Hepatocyte (in vitro differentiated cells): Measurements from ENCODE around the gene TEAD1. TPM values are rescaled to one million over a fixed set of nuclear protein-coding genes. Genes with fewer than 3 reads are reported as not detected.

Experiments
- DNase-seq: peaks from one replicate; pipeline ENCODE4 v3.0.0-alpha.2; 2016; ENCODE audit warnings: low spot score
- H2AFZ ChIP-seq: fragments of 200-600 bp; sonication (generic); 2 replicates; pipeline ENCODE4 v1.6.0; 2016; ENCODE audit warnings: antibody characterized with exemption, mild to moderate bottlenecking
- H3K27ac ChIP-seq: fragments of 200-600 bp; sonication (generic); 2 replicates; pipeline ENCODE4 v1.5.1; 2016; ENCODE audit warnings: mild to moderate bottlenecking
- H3K27me3 ChIP-seq: fragments of 200-600 bp; sonication (generic); 2 replicates; pipeline ENCODE4 v1.6.1; 2016
- H3K36me3 ChIP-seq: fragments of 200-600 bp; sonication (generic); replicated peaks from 2 replicates; pipeline ENCODE4 v1.5.1; 2016; ENCODE audit warnings: low read depth; ENCODE audit not compliant: insufficient read depth
- H3K4me1 ChIP-seq: fragments of 200-600 bp; sonication (generic); 2 replicates; pipeline ENCODE4 v1.5.1; 2016; ENCODE audit warnings: mild to moderate bottlenecking, moderate library complexity; ENCODE audit not compliant: insufficient read depth
- H3K4me2 ChIP-seq: fragments of 200-600 bp; sonication (generic); 2 replicates; pipeline ENCODE4 v1.6.0; 2016
- H3K4me3 ChIP-seq: fragments of 200-600 bp; sonication (generic); 2 replicates; pipeline ENCODE4 v1.5.1; 2016; ENCODE audit warnings: mild to moderate bottlenecking
- H3K79me2 ChIP-seq: fragments of 200-600 bp; sonication (generic); 2 replicates; pipeline ENCODE4 v1.6.0; 2017; ENCODE audit warnings: mild to moderate bottlenecking
- H3K9me2 ChIP-seq: fragments of 200-600 bp; sonication (generic); replicated peaks from 2 replicates; pipeline ENCODE4 v1.6.0; 2017; ENCODE audit warnings: mild to moderate bottlenecking; ENCODE audit not compliant: insufficient read depth
- H3K9me3 ChIP-seq: fragments of 200-600 bp; sonication (generic); 2 replicates; pipeline ENCODE4 v1.5.1; 2016; ENCODE audit warnings: low read depth, mild to moderate bottlenecking
- H4K20me1 ChIP-seq: fragments of 200-600 bp; sonication (generic); 2 replicates; pipeline ENCODE4 v1.6.0; 2016; ENCODE audit warnings: mild to moderate bottlenecking; ENCODE audit not compliant: insufficient read depth, poor library complexity, severe bottlenecking
- EZH2 ChIP-seq: fragments of 200-600 bp; sonication (generic); IDR thresholded peaks from 2 replicates; pipeline ENCODE4 v1.6.1; 2016; ENCODE audit warnings: antibody characterized with exemption, mild to moderate bottlenecking, borderline replicate concordance
- EZH2phosphoT487 ChIP-seq: fragments of 200-600 bp; sonication (generic); IDR thresholded peaks from one replicate; pipeline ENCODE4 v1.6.1; 2018; ENCODE audit warnings: antibody characterized with exemption, mild to moderate bottlenecking, low read depth, moderate library complexity; ENCODE audit not compliant: unreplicated experiment, severe bottlenecking
- WGBS: methylation state at CpG from one replicate; pipeline ENCODE4 v1.1.6; 2016; ENCODE audit warnings: low lambda C conversion rate; ENCODE audit errors: missing lambda C conversion rate; 5-methylcytosine and 5-hydroxymethylcytosine counted together
- polyA plus RNA-seq: library from polyadenylated mRNA; unstranded; fragments of >200 nt; fragmentation: Nextera tagmentation; extraction: Ambion mirVana; gene quantifications from 2 replicates; pipeline ENCODE4 v1.2.1, GENCODE V29; 2016
- total RNA-seq: library from RNA; depleted of rRNA; stranded (reverse); fragments of >200 nt; gene quantifications from 2 replicates; pipeline ENCODE4 v1.2.3, GENCODE V29; 2014
- TF ChIP-seq, protein P1 (sequence below): fragments of 200-600 bp; sonication (generic); IDR thresholded peaks from 2 replicates; pipeline ENCODE4 v1.5.1; 2016; ENCODE audit warnings: antibody characterized with exemption, mild to moderate bottlenecking; ENCODE audit not compliant: poor library complexity

The TEAD1 gene
- total and polyA plus RNA-seq, 2 experiments from 2014 or later: 37.2 to 82.2 TPM

DNA sequence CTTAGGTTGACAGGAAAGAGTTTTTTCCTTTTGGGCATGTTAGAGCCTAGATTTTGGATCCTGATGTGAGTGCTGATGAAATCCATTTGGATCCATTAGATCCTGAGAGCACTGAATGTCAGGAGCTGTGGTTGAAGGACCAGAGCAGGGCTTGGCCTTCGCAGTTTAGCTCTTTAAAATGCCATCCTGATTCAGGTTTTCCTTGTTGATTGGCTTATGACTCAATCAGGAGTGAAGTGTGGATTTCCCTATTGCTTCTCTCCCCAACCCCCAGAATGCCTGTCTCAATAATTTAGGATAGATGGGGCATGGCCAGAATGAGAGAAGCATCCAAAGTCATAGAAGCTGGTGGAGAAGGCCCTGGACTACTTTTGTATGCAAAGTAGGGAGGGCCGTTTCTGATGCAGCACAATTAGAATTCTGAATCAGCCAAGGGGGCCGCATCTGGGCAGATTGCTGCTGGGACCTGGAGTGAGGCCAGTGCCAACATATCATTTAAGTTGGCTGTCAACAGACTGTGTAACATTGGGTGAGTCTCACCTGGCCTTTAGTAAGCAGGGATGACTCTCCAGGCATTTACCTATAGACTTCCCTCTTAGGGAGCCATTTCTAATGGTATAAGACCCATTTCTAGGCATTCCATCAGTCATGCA is 80.5 kb downstream of the TEAD1 start:
- Histone ChIP-seq H3K27me3 (no peaks in the 10 kb centered on the region), H3K9me3 (no peaks in the 10 kb centered on the region), H3K4me2 (no peak overlapping the region), H3K4me1 (peaks cover 21% of the 10 kb centered on the region), H3K27ac (no peak overlapping the region), H3K9me2 (no peaks in the 10 kb centered on the region), H4K20me1 (peaks cover 27% of the 10 kb centered on the region), H2AFZ (no peak overlapping the region), H3K79me2 (peaks cover 100% of the 10 kb centered on the region), H3K36me3 (no peaks in the 10 kb centered on the region), H3K4me3 (no peak overlapping the region)
- no peak for DNase-seq
- TF ChIP-seq, protein P1, sequence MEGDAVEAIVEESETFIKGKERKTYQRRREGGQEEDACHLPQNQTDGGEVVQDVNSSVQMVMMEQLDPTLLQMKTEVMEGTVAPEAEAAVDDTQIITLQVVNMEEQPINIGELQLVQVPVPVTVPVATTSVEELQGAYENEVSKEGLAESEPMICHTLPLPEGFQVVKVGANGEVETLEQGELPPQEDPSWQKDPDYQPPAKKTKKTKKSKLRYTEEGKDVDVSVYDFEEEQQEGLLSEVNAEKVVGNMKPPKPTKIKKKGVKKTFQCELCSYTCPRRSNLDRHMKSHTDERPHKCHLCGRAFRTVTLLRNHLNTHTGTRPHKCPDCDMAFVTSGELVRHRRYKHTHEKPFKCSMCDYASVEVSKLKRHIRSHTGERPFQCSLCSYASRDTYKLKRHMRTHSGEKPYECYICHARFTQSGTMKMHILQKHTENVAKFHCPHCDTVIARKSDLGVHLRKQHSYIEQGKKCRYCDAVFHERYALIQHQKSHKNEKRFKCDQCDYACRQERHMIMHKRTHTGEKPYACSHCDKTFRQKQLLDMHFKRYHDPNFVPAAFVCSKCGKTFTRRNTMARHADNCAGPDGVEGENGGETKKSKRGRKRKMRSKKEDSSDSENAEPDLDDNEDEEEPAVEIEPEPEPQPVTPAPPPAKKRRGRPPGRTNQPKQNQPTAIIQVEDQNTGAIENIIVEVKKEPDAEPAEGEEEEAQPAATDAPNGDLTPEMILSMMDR: no peak
- no peak for TF ChIP-seq EZH2
- no peak for TF ChIP-seq EZH2phosphoT487
- WGBS: 86% methylated on average over 3 of the region's 3 CpGs

DNA sequence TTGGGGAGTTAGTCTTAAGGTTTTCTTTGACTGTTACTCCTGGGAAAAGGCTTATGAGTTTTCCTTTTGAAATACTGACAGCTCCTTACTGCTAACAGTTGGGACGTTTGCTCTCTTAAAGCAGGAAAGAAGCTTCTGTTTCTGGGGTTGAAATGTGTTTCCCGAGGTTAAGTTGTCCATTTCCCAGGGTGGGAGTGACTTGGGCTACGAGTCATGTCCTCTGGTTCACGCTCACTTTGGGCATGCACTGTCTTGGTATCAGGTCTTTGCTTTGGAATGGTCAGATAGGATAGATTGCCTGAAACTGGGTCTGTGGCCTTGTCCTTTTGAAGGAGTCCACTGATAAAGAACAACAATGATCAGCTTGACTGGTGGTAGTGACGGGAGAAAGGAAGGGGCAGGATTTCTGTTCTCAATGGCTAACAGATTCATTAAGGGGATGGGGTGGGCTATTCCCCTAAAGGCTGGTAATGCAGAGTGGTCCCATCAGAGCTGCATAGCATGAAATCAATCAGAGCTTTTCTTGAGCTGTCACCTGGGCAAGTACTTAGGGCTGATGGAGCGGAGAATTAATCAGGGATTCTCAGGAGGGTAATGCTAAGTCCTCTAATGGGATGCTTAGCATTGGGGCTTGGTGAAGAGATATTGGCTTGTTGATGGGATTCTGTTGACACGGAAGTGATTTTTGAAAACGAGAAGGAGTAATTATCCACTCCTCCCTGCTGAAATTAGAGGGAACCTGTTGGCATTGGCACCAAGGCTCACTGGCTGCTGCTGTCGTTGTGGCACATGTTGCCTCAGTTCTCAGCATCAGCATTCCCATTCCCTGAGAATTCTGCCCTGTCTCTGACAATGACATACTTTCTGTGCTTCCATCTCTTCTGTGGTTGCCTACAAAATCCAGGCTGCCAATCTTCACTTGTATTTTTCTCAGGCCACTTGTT is 81.6 kb downstream of the TEAD1 start:
- no peak overlapping the region for H3K27ac ChIP-seq
- H3K9me3 ChIP-seq: no peaks in the 10 kb centered on the region
- WGBS: 78% methylated on average over 9 of the region's 9 CpGs
- TF ChIP-seq, protein P1: no peak
- TF ChIP-seq EZH2 (no peak), EZH2phosphoT487 (no peak)
- H3K9me2 ChIP-seq: no peaks in the 10 kb centered on the region
- H3K4me3 ChIP-seq: no peak overlapping the region
- peaks cover 100% of the 10 kb centered on the region for H3K79me2 ChIP-seq
- H3K36me3 ChIP-seq: no peaks in the 10 kb centered on the region
- H2AFZ ChIP-seq: no peak overlapping the region
- H3K4me1 ChIP-seq: peaks cover 21% of the 10 kb centered on the region
- no peak for DNase-seq
- H4K20me1 ChIP-seq: peaks cover 33% of the 10 kb centered on the region
- H3K4me2 ChIP-seq: no peak overlapping the region
- H3K27me3 ChIP-seq: no peaks in the 10 kb centered on the region

DNA sequence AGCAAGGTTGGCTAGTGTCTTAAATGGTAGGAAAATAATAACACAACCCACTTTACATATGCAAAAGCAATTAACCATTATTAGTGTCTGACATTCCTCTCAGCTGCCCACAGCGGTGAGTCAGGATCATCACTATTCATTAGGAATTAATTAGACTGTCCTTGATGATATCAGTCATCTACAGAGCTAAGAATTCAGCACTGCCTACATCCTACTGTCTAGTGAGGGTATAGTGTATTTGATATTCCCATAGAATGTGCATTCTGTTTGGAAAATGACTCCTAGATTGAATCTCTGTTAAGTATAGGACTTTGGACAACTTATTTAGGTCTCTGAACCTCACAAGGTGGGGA is 82.2 kb downstream of the TEAD1 start:
- TF ChIP-seq EZH2: no peak

GRCh38 chr11:12756867-12757266 is 82.6 kb downstream of the TEAD1 start:
- peaks cover 21% of the 10 kb centered on the region for H3K4me1 ChIP-seq
- no peak overlapping the region for H3K4me2 ChIP-seq
- TF ChIP-seq EZH2: no peak
- TF ChIP-seq EZH2phosphoT487: no peak
- TF ChIP-seq, protein P1: no peak
- H3K27ac ChIP-seq: peak overlapping the region; percentile 32
- DNase-seq: no peak
- H3K79me2 ChIP-seq: peaks cover 100% of the 10 kb centered on the region
- H3K36me3 ChIP-seq: no peaks in the 10 kb centered on the region
- no peaks in the 10 kb centered on the region for H3K27me3 ChIP-seq
- no peak overlapping the region for H3K4me3 ChIP-seq
- no peaks in the 10 kb centered on the region for H3K9me2 ChIP-seq
- WGBS: 67% methylated on average over 3 of the region's 3 CpGs
- H3K9me3 ChIP-seq: no peaks in the 10 kb centered on the region
- peaks cover 33% of the 10 kb centered on the region for H4K20me1 ChIP-seq
- no peak overlapping the region for H2AFZ ChIP-seq

More for the DNA sequence above, 82.2 kb downstream of the TEAD1 start:
- Histone ChIP-seq H3K4me2 (no peak overlapping the region), H3K79me2 (peaks cover 100% of the 10 kb centered on the region), H2AFZ (no peak overlapping the region), H3K9me2 (no peaks in the 10 kb centered on the region), H3K4me3 (no peak overlapping the region), H3K9me3 (no peaks in the 10 kb centered on the region), H4K20me1 (peaks cover 31% of the 10 kb centered on the region), H3K4me1 (peaks cover 21% of the 10 kb centered on the region), H3K27ac (no peak overlapping the region), H3K36me3 (no peaks in the 10 kb centered on the region), H3K27me3 (no peaks in the 10 kb centered on the region)
- DNase-seq: no peak
- WGBS: 100% methylated on average over 1 of the region's 1 CpG
